HEK293 (cell line): ENCODE data around the gene LRP5.
A peak's percentile ranks its signal among the peaks of the same experiment; 100 is the strongest.

ENCODE experiments used
- CTCF ChIA-PET: fragments of 350-600 bp; formaldehyde crosslinking; extraction: SDS; loops from one replicate; lab custom pipeline; 2021; ENCODE audit warnings: antibody characterized with exemption; lab: Yijun Ruan, JAX
- POLR2A ChIA-PET: fragments of 300-600 bp; formaldehyde crosslinking; extraction: SDS; loops from one replicate; lab custom pipeline; 2020; ENCODE audit warnings: antibody characterized with exemption, inconsistent platforms; lab: Yijun Ruan, JAX
- H3K27ac ChIP-seq: fragments of 200-500 bp; sonication (Bioruptor generic); 2 replicates; pipeline ENCODE4 v1.5.1; 2014; ENCODE audit warnings: low read depth, low read length, control low read depth, inconsistent platforms; ENCODE audit errors: extremely low read depth
- H3K36me3 ChIP-seq, 2 experiments: fragments of 200-500 bp in 1 of 2; sonication (Bioruptor generic) in 1 of 2; 1 replicate in 1 of 2; 2 replicates in 1 of 2; pipeline ENCODE4 v1.5.1; 2014 to 2017; ENCODE audit warnings: inconsistent platforms in 2 of 2, low read length in 2 of 2; ENCODE audit not compliant: control insufficient read depth in 2 of 2, insufficient read depth in 1 of 2
- H3K4me1 ChIP-seq: fragments of 200-500 bp; sonication (Bioruptor generic); 2 replicates; pipeline ENCODE4 v1.5.1; 2014; ENCODE audit warnings: mild to moderate bottlenecking, low read length, inconsistent platforms; ENCODE audit not compliant: control insufficient read depth, insufficient read depth
- H3K4me3 ChIP-seq: 2 replicates; pipeline ENCODE4 v1.5.1; 2011; ENCODE audit warnings: low read depth, mild to moderate bottlenecking, control low read depth, low read length, moderate library complexity
- H3K9me3 ChIP-seq: fragments of 200-500 bp; sonication (Bioruptor generic); 2 replicates; pipeline ENCODE4 v1.5.1; 2014; ENCODE audit warnings: low read depth, low read length, inconsistent platforms; ENCODE audit not compliant: control insufficient read depth, insufficient read depth
- GFI1B ChIP-seq: fragments of 450-650 bp; formaldehyde crosslinking; IDR thresholded peaks from 2 replicates; pipeline ENCODE4 v1.5.1; 2016; ENCODE audit warnings: missing biosample characterization, missing genetic modification characterization
- GLIS1 ChIP-seq: fragments of 450-650 bp; formaldehyde crosslinking; IDR thresholded peaks from 2 replicates; pipeline ENCODE4 v1.5.1; 2016; ENCODE audit warnings: missing biosample characterization, missing genetic modification characterization
- KLF8 ChIP-seq: fragments of 450-650 bp; formaldehyde crosslinking; IDR thresholded peaks from 2 replicates; pipeline ENCODE4 v1.5.1; 2016; ENCODE audit warnings: missing biosample characterization, missing genetic modification characterization
- MYNN ChIP-seq: fragments of 450-650 bp; formaldehyde crosslinking; IDR thresholded peaks from 2 replicates; pipeline ENCODE4 v1.5.1; 2016; ENCODE audit warnings: missing biosample characterization, missing genetic modification characterization, borderline replicate concordance
- SALL2 ChIP-seq: fragments of 450-650 bp; formaldehyde crosslinking; IDR thresholded peaks from 2 replicates; pipeline ENCODE4 v1.5.0; 2017; ENCODE audit warnings: missing biosample characterization, mild to moderate bottlenecking, missing genetic modification characterization, borderline replicate concordance
- SETDB1 ChIP-seq: IDR thresholded peaks from one replicate; pipeline ENCODE4 v1.6.1; 2017; ENCODE audit warnings: mild to moderate bottlenecking, low read length, moderate library complexity, mixed read lengths; ENCODE audit not compliant: insufficient read length
- SP3 ChIP-seq: fragments of 450-650 bp; formaldehyde crosslinking; IDR thresholded peaks from 2 replicates; pipeline ENCODE4 v1.5.1; 2016; ENCODE audit warnings: missing biosample characterization, missing genetic modification characterization
- TRIM28 ChIP-seq: IDR thresholded peaks from 2 replicates; pipeline ENCODE4 v1.6.1; 2011; ENCODE audit warnings: low read length, control low read depth, borderline replicate concordance
- ZBTB17 ChIP-seq: fragments of 450-650 bp; formaldehyde crosslinking; IDR thresholded peaks from 2 replicates; pipeline ENCODE4 v1.5.1; 2016; ENCODE audit warnings: missing biosample characterization, missing genetic modification characterization
- ZBTB21 ChIP-seq: fragments of 450-650 bp; formaldehyde crosslinking; IDR thresholded peaks from 2 replicates; pipeline ENCODE4 v1.5.1; 2017; ENCODE audit warnings: missing biosample characterization, missing genetic modification characterization
- ZEB2 ChIP-seq: fragments of 450-650 bp; formaldehyde crosslinking; IDR thresholded peaks from 2 replicates; pipeline ENCODE4 v1.5.1; 2016; ENCODE audit warnings: missing biosample characterization, missing genetic modification characterization
- ZNF133 ChIP-seq: fragments of 450-650 bp; formaldehyde crosslinking; IDR thresholded peaks from 2 replicates; pipeline ENCODE4 v1.5.1; 2016; ENCODE audit warnings: missing biosample characterization, missing genetic modification characterization
- ZNF292 ChIP-seq: fragments of 450-650 bp; formaldehyde crosslinking; IDR thresholded peaks from 2 replicates; pipeline ENCODE4 v1.5.1; 2016; ENCODE audit warnings: low read depth, missing biosample characterization, missing genetic modification characterization, borderline replicate concordance
- ZNF354C ChIP-seq: fragments of 450-650 bp; formaldehyde crosslinking; IDR thresholded peaks from 2 replicates; pipeline ENCODE4 v1.5.1; 2016; ENCODE audit warnings: missing biosample characterization, missing genetic modification characterization, low read depth, borderline replicate concordance
- ZNF391 ChIP-seq: fragments of 450-650 bp; formaldehyde crosslinking; IDR thresholded peaks from 2 replicates; pipeline ENCODE4 v1.5.1; 2016; ENCODE audit warnings: low read depth, missing biosample characterization, missing genetic modification characterization, borderline replicate concordance
- ZNF548 ChIP-seq: fragments of 450-650 bp; formaldehyde crosslinking; IDR thresholded peaks from 2 replicates; pipeline ENCODE4 v1.5.1; 2016; ENCODE audit warnings: missing biosample characterization, missing genetic modification characterization
- ZNF664 ChIP-seq: fragments of 450-650 bp; formaldehyde crosslinking; IDR thresholded peaks from 2 replicates; pipeline ENCODE4 v1.5.1; 2016; ENCODE audit warnings: missing biosample characterization, missing genetic modification characterization
- ZNF830 ChIP-seq: fragments of 450-650 bp; IDR thresholded peaks from 2 replicates; pipeline ENCODE4 v1.5.0; 2018; ENCODE audit warnings: missing biosample characterization, missing genetic modification characterization, low read depth, mild to moderate bottlenecking, moderate library complexity
- ZNF843 ChIP-seq: fragments of 450-650 bp; formaldehyde crosslinking; IDR thresholded peaks from 2 replicates; pipeline ENCODE4 v1.5.1; 2016; ENCODE audit warnings: missing biosample characterization, missing genetic modification characterization
- ZXDB ChIP-seq: fragments of 450-650 bp; formaldehyde crosslinking; IDR thresholded peaks from 2 replicates; pipeline ENCODE4 v1.5.1; 2016; ENCODE audit warnings: missing biosample characterization, missing genetic modification characterization
- TF ChIP-seq, protein P1 (sequence below): IDR thresholded peaks from 2 replicates; pipeline ENCODE4 v1.6.1; 2011; ENCODE audit warnings: mild to moderate bottlenecking, low read depth, low read length, borderline replicate concordance
- TF ChIP-seq, protein P2 (sequence below): fragments of 450-650 bp; formaldehyde crosslinking; IDR thresholded peaks from 2 replicates; pipeline ENCODE4 v1.5.1; 2016; ENCODE audit warnings: missing biosample characterization, missing genetic modification characterization
- TF ChIP-seq, protein P3 (sequence below): fragments of 450-650 bp; formaldehyde crosslinking; IDR thresholded peaks from 2 replicates; pipeline ENCODE4 v1.5.1; 2017; ENCODE audit warnings: missing biosample characterization, missing genetic modification characterization
- TF ChIP-seq, protein P4 (sequence below): fragments of 450-650 bp; formaldehyde crosslinking; IDR thresholded peaks from 2 replicates; pipeline ENCODE4 v1.5.1; 2017; ENCODE audit warnings: missing biosample characterization, missing genetic modification characterization
- TF ChIP-seq, protein P5 (sequence below): fragments of 450-650 bp; formaldehyde crosslinking; IDR thresholded peaks from 2 replicates; pipeline ENCODE4 v1.5.1; 2016; ENCODE audit warnings: missing biosample characterization, missing genetic modification characterization
- TF ChIP-seq, protein P6 (sequence below): fragments of 450-650 bp; formaldehyde crosslinking; IDR thresholded peaks from 2 replicates; pipeline ENCODE4 v1.5.1; 2016; ENCODE audit warnings: missing biosample characterization, missing genetic modification characterization, borderline replicate concordance

The LRP5 gene

DNA sequence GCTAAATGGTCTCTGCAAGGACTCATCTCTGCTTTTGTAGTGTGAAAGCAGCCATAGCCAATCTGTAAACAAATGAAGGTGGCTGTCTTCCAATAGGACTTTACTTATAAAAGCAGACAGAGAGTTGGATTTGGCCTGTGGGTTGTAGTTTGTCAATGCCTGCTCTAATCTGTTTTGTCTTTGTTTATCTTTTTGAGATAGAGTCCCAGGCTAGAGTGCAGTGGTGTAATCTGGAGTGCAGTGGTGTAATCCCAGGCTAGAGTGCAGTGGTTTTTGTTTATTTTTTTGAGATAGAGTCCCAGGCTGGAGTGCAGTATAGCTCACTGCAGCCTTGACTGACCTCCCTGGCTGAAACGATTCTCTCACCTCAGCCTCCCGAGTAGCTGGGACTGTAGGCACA is 156.7 kb downstream of the LRP5 start:
- ChIA-PET POLR2A (interaction anchor here (0.7 kb wide), 2 partner anchors 112 to 253 kb away, joined by 3 read pairs; no protein-coding TSS in a partner anchor), CTCF (no interaction called here)
- Histone ChIP-seq H3K4me3 (no peak overlapping the region), H3K36me3 (peaks cover 0 to 22% of the 10 kb centered on the region in 2 experiments; a peak in 2 of 3 replicates), H3K4me1 (peaks cover 15% of the 10 kb centered on the region; the same call in 1 of the 2 replicates), H3K27ac (no peak overlapping the region), H3K9me3 (no peaks in the 10 kb centered on the region)
- TF ChIP-seq KLF8 (tag by site-specific recombination) (no peak), ZNF354C (tag by site-specific recombination) (no peak), ZNF391 (no peak), SETDB1 (peak; percentile 31), ZXDB (tag by site-specific recombination) (peak; percentile 52; the same call in 1 of the 2 replicates), TRIM28 (peak; percentile 69; the same call in 1 of the 2 replicates), GLIS1 (tag by site-specific recombination) (peak; percentile 12; the same call in 1 of the 2 replicates), ZNF843 (tag by site-specific recombination) (0 out of 2 replicates have a peak, but pooled peaks have one; percentile 19), SALL2 (no peak), MYNN (tag by site-specific recombination) (no peak), ZBTB17 (tag by site-specific recombination) (peak; percentile 38; the same call in 1 of the 2 replicates), ZNF830 (tag by site-specific recombination) (no peak), SP3 (no peak), ZNF133 (tag by site-specific recombination) (no peak), ZNF548 (tag by site-specific recombination) (no peak), ZBTB21 (no peak), ZEB2 (0 out of 2 replicates have a peak, but pooled peaks have one; percentile 44), ZNF292 (tag by site-specific recombination) (no peak), ZNF664 (tag by site-specific recombination) (0 out of 2 replicates have a peak, but pooled peaks have one; percentile 47), GFI1B (tag by site-specific recombination) (peak; percentile 66; the same call in 1 of the 2 replicates)
- TF ChIP-seq, protein P1, sequence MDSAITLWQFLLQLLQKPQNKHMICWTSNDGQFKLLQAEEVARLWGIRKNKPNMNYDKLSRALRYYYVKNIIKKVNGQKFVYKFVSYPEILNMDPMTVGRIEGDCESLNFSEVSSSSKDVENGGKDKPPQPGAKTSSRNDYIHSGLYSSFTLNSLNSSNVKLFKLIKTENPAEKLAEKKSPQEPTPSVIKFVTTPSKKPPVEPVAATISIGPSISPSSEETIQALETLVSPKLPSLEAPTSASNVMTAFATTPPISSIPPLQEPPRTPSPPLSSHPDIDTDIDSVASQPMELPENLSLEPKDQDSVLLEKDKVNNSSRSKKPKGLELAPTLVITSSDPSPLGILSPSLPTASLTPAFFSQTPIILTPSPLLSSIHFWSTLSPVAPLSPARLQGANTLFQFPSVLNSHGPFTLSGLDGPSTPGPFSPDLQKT: no peak
- TF ChIP-seq, protein P2, sequence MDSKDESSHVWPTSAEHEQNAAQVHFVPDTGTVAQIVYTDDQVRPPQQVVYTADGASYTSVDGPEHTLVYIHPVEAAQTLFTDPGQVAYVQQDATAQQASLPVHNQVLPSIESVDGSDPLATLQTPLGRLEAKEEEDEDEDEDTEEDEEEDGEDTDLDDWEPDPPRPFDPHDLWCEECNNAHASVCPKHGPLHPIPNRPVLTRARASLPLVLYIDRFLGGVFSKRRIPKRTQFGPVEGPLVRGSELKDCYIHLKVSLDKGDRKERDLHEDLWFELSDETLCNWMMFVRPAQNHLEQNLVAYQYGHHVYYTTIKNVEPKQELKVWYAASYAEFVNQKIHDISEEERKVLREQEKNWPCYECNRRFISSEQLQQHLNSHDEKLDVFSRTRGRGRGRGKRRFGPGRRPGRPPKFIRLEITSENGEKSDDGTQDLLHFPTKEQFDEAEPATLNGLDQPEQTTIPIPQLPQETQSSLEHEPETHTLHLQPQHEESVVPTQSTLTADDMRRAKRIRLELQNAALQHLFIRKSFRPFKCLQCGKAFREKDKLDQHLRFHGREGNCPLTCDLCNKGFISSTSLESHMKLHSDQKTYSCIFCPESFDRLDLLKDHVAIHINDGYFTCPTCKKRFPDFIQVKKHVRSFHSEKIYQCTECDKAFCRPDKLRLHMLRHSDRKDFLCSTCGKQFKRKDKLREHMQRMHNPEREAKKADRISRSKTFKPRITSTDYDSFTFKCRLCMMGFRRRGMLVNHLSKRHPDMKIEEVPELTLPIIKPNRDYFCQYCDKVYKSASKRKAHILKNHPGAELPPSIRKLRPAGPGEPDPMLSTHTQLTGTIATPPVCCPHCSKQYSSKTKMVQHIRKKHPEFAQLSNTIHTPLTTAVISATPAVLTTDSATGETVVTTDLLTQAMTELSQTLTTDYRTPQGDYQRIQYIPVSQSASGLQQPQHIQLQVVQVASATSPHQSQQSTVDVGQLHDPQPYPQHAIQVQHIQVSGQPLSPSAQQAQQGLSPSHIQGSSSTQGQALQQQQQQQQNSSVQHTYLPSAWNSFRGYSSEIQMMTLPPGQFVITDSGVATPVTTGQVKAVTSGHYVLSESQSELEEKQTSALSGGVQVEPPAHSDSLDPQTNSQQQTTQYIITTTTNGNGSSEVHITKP (tag by site-specific recombination): peak; percentile 60
- TF ChIP-seq, protein P3, sequence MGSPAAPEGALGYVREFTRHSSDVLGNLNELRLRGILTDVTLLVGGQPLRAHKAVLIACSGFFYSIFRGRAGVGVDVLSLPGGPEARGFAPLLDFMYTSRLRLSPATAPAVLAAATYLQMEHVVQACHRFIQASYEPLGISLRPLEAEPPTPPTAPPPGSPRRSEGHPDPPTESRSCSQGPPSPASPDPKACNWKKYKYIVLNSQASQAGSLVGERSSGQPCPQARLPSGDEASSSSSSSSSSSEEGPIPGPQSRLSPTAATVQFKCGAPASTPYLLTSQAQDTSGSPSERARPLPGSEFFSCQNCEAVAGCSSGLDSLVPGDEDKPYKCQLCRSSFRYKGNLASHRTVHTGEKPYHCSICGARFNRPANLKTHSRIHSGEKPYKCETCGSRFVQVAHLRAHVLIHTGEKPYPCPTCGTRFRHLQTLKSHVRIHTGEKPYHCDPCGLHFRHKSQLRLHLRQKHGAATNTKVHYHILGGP (tag by site-specific recombination): peak; percentile 43; the same call in 1 of the 2 replicates
- TF ChIP-seq, protein P4, sequence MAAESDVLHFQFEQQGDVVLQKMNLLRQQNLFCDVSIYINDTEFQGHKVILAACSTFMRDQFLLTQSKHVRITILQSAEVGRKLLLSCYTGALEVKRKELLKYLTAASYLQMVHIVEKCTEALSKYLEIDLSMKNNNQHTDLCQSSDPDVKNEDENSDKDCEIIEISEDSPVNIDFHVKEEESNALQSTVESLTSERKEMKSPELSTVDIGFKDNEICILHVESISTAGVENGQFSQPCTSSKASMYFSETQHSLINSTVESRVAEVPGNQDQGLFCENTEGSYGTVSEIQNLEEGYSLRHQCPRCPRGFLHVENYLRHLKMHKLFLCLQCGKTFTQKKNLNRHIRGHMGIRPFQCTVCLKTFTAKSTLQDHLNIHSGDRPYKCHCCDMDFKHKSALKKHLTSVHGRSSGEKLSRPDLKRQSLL: 0 out of 2 replicates have a peak, but pooled peaks have one; percentile 20
- TF ChIP-seq, protein P5, sequence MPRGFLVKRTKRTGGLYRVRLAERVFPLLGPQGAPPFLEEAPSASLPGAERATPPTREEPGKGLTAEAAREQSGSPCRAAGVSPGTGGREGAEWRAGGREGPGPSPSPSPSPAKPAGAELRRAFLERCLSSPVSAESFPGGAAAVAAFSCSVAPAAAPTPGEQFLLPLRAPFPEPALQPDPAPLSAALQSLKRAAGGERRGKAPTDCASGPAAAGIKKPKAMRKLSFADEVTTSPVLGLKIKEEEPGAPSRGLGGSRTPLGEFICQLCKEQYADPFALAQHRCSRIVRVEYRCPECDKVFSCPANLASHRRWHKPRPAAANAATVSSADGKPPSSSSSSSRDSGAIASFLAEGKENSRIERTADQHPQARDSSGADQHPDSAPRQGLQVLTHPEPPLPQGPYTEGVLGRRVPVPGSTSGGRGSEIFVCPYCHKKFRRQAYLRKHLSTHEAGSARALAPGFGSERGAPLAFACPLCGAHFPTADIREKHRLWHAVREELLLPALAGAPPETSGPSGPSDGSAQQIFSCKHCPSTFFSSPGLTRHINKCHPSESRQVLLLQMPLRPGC (tag by site-specific recombination): no peak
- TF ChIP-seq, protein P6, sequence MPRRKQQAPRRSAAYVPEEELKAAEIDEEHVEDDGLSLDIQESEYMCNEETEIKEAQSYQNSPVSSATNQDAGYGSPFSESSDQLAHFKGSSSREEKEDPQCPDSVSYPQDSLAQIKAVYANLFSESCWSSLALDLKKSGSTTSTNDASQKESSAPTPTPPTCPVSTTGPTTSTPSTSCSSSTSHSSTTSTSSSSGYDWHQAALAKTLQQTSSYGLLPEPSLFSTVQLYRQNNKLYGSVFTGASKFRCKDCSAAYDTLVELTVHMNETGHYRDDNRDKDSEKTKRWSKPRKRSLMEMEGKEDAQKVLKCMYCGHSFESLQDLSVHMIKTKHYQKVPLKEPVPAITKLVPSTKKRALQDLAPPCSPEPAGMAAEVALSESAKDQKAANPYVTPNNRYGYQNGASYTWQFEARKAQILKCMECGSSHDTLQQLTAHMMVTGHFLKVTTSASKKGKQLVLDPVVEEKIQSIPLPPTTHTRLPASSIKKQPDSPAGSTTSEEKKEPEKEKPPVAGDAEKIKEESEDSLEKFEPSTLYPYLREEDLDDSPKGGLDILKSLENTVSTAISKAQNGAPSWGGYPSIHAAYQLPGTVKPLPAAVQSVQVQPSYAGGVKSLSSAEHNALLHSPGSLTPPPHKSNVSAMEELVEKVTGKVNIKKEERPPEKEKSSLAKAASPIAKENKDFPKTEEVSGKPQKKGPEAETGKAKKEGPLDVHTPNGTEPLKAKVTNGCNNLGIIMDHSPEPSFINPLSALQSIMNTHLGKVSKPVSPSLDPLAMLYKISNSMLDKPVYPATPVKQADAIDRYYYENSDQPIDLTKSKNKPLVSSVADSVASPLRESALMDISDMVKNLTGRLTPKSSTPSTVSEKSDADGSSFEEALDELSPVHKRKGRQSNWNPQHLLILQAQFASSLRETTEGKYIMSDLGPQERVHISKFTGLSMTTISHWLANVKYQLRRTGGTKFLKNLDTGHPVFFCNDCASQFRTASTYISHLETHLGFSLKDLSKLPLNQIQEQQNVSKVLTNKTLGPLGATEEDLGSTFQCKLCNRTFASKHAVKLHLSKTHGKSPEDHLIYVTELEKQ (tag by site-specific recombination): no peak
